Right cardiac atrium (tissue), 5 donors: ENCODE measurements around the gene ACER3. TPM values are rescaled to one million over a fixed set of nuclear protein-coding genes. Genes with fewer than 3 reads are reported as not detected.
A peak's percentile ranks its signal among the peaks of the same experiment; 100 is the strongest.

Experiments
- ATAC-seq, 2 donors: fragments of 200-7000 bp; cut with Tn5 transposase; one replicate each; pipeline versions ENCODE4 v1.8.0 to v1.9.1; 2020; ENCODE audit warnings: moderate library complexity in 2 of 2, mild to moderate bottlenecking in 1 of 2
- DNase-seq, 3 donors: peaks; one replicate each; pipeline ENCODE4 v3.0.0-alpha.2; 2020
- H3K27ac ChIP-seq: one replicate; pipeline ENCODE4 v1.5.1; 2013; ENCODE audit warnings: mild to moderate bottlenecking, low read length, control low read depth, moderate library complexity
- H3K27me3 ChIP-seq: one replicate; pipeline ENCODE4 v1.6.1; 2013; ENCODE audit not compliant: control insufficient read depth, insufficient read depth
- H3K4me1 ChIP-seq: one replicate; pipeline ENCODE4 v1.6.1; 2013; ENCODE audit warnings: low read length; ENCODE audit not compliant: control insufficient read depth, insufficient read depth
- H3K4me3 ChIP-seq: one replicate; pipeline ENCODE4 v1.5.1; 2013; ENCODE audit warnings: low read length, control low read depth
- H3K9me3 ChIP-seq: one replicate; pipeline ENCODE4 v1.6.1; 2013; ENCODE audit warnings: low read length; ENCODE audit not compliant: control insufficient read depth
- WGBS: extraction: QIAGEN DNeasy Blood & Tissue Kit; methylation state at CpG from one replicate; pipeline ENCODE4 v1.1.7; 2013; 5-methylcytosine and 5-hydroxymethylcytosine counted together
- intact Hi-C, 4 donors: fragments of 100-400 bp; cut with DNase I; formaldehyde crosslinking; loops; one replicate each; pipeline versions ENCODE4 v1.11.0 to v1.14.0; 2022 to 2023
- polyA plus RNA-seq: library from polyadenylated mRNA; stranded (reverse); fragments of 200-250 nt; gene quantifications from one replicate; pipeline ENCODE4 v1.2.3, GENCODE V29; 2013
- total RNA-seq, 4 donors: library from RNA; stranded (reverse); fragmentation: NEBNext Ultra II Directional; extraction: Animal tissue kit (Norgen Biotek cat#: 25700); gene quantifications; one replicate each; pipeline ENCODE4 v1.2.1, GENCODE V29; 2021
- donor health status: healthy with polysubstance abuse.
- donor health status: DM: no; HTN: yes; CAD: no.
- donor health status: DM: no; HTN: no; CAD: no.
- donor health status: DM: no; HTN: yes; CAD: no; lungs with severe emphysema.
- donor health status: DM: yes; HTN: yes; CAD: no.

The ACER3 gene
- total and polyA plus RNA-seq, 5 donors, result 4.1 to 16.1 (median 12.1) TPM

DNA sequence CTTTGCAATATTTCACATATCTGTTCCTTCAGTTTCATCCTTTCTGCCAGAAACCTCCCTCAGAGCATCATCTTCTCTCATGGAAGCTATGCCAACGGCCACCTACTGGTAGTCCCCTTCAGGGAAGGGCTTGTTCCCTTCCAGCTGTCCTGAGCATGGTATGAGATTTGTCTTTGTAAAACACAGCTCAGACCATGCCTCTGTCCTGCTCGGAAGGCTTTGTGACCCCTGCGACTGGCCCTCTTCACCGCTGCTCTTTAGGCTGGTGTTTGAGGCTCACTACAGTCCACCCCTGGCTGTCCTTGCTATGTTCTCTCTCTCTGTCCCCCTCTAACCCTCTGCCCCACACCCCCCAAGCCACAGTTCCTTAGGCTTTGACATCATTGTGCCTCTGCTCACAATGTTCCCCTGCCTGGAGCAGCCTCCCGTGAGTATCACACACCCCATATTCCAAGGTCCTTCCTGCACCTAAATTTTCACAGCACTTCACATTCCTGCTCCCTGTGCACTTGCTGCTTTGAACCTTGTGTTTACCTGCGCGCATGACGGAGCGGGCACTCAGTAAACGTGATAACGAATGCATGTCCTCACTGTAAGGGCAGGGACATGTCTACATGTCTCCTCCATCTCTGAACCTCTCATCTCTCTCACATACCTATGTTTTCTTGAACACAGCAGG lies 24.0 kb upstream of the ACER3 start:
- WGBS, result 68% methylated on average over 11 of the region's 11 CpGs
- Histone ChIP-seq H3K4me1 (peaks cover 6% of the 10 kb centered on the region), H3K9me3 (no peaks in the 10 kb centered on the region), H3K27ac (peak overlapping the region; percentile 68), H3K27me3 (no peaks in the 10 kb centered on the region), H3K4me3 (no peak overlapping the region)
- ATAC-seq (peak; percentile 33 to 39), DNase-seq (no peak)
- intact Hi-C loops, result no loop called here

DNA sequence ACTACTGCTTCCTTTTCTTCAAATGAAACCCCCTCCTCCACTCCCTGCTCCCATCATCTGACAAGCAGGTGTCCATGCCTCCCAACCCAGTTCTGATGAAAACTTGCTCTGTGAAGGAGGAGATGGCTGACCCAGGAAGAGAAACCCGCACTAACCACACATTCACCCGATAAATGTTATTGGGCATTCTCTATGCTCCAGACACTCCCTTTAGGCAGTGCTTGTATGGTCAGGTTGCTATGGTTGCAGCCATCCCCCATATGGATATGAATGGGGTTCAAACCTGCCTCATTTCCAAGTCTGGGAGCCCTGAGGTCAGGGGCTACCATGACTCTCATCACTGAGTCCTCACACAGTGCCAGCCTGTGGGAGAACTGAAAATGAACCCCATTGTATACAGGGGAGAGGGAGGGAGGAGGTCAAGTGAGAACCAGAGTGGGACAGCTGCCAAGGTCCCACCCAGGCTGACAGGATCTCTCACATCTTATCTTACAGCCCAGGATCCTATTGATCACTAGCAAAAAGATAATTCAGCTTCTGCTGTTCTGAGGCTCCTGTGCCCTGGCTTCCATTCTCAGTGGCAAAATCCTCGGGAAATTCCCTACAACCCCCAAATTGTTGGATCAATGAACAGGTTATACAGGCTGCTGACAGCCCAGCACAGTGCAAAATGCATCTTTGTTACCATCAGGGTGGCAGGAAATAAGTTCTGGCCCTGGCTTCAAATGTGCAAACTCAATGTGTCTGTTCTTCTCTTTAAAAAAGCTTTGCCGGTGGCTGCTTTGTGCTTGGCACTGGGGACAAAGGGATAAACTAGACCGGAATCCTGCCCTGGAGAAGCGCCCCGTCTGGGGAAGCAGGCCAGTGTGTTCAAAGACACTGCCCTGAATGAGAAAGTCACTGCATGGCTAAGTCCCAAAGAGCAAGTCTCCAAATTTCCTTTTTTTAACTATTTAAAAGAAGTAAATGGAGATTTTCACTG lies 22.7 kb upstream of the ACER3 start:
- Histone ChIP-seq H3K4me1 (peaks cover 6% of the 10 kb centered on the region), H3K4me3 (no peak overlapping the region), H3K27ac (peak overlapping the region; percentile 6), H3K27me3 (no peaks in the 10 kb centered on the region), H3K9me3 (no peaks in the 10 kb centered on the region)
- ATAC-seq, result peak; percentile 20 to 49
- DNase-seq, result peak in 1 of 3 donors; percentile 59
- intact Hi-C loops, result no loop called here
- WGBS, result 51% methylated on average over 7 of the region's 7 CpGs

GRCh38 chr11:76838678-76839068 lies 22.0 kb upstream of the ACER3 start:
- Histone ChIP-seq H3K27ac (no peak overlapping the region), H3K9me3 (no peaks in the 10 kb centered on the region), H3K27me3 (no peaks in the 10 kb centered on the region), H3K4me1 (peaks cover 6% of the 10 kb centered on the region), H3K4me3 (no peak overlapping the region)
- 54% methylated on average over 3 of the region's 3 CpGs for WGBS
- peak; percentile 53 to 73 for ATAC-seq
- intact Hi-C loops, result no loop called here
- DNase-seq, result peak; percentile 48 to 69 (median 65)

- intact Hi-C loops, result no loop called here
These were observed 21.4 kb upstream of the ACER3 start for GRCh38 chr11:76839311-76839710.

GRCh38 chr11:76841923-76842452 lies 18.7 kb upstream of the ACER3 start:
- 87% methylated on average over 4 of the region's 4 CpGs for WGBS
- no peak for ATAC-seq

More at GRCh38 chr11:76839311-76839710, 21.4 kb upstream of the ACER3 start:
- DNase-seq (no peak), ATAC-seq (peak in 1 of 2 donors; percentile 30)
- H3K4me3 ChIP-seq, result no peak overlapping the region
- H3K4me1 ChIP-seq, result peaks cover 6% of the 10 kb centered on the region
- H3K27ac ChIP-seq, result no peak overlapping the region
- H3K9me3 ChIP-seq, result no peaks in the 10 kb centered on the region
- WGBS, result 38% methylated on average over 1 of the region's 1 CpG
- H3K27me3 ChIP-seq, result no peaks in the 10 kb centered on the region

GRCh38 chr11:76843907-76844306 lies 16.8 kb upstream of the ACER3 start:
- Histone ChIP-seq H3K4me3 (no peak overlapping the region), H3K27ac (no peak overlapping the region), H3K9me3 (no peaks in the 10 kb centered on the region), H3K4me1 (peaks cover 2% of the 10 kb centered on the region), H3K27me3 (no peaks in the 10 kb centered on the region)
- intact Hi-C loops, result no loop called here
- DNase-seq (no peak), ATAC-seq (no peak)
- WGBS, result 97% methylated on average over 3 of the region's 3 CpGs

More at GRCh38 chr11:76841923-76842452, 18.7 kb upstream of the ACER3 start:
- H3K27ac ChIP-seq, result no peak overlapping the region
- intact Hi-C loops, result no loop called here
- no peaks in the 10 kb centered on the region for H3K27me3 ChIP-seq
- peaks cover under 1% of the 10 kb centered on the region for H3K4me1 ChIP-seq
- no peaks in the 10 kb centered on the region for H3K9me3 ChIP-seq
- H3K4me3 ChIP-seq, result no peak overlapping the region
- DNase-seq, result no peak

DNA sequence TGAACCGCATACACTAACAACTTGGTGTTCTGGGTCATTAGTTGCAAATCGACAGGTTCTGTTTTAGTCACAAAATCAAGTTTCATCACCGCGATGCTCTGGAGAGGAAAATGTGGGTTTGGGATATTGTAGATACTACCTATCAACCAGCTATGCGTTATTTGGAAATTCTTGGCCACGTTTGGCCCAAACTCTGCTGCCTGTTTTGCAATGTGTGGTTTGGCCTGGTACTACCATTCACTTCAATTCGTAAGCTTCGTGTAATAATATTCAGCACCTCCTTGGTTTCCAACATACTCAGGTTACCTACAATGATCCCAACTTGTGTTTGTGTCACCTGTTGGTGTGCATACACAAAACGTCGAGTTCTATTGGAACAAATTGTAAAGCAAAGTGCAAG lies 16.2 kb upstream of the ACER3 start:
- Histone ChIP-seq H3K4me1 (peaks cover 2% of the 10 kb centered on the region), H3K27me3 (no peaks in the 10 kb centered on the region), H3K4me3 (no peak overlapping the region), H3K9me3 (no peaks in the 10 kb centered on the region), H3K27ac (no peak overlapping the region)
- 89% methylated on average over 10 of the region's 10 CpGs for WGBS
- DNase-seq, result no peak
- intact Hi-C loops, result no loop called here
- no peak for ATAC-seq

- no peak for DNase-seq
- intact Hi-C loops, result no loop called here
These were observed 15.6 kb upstream of the ACER3 start for GRCh38 chr11:76845069-76845468.

GRCh38 chr11:76846441-76846840 lies 14.3 kb upstream of the ACER3 start:
- no peak for DNase-seq
- 84% methylated on average over 3 of the region's 3 CpGs for WGBS
- peaks cover 7% of the 10 kb centered on the region for H3K4me1 ChIP-seq
- no peaks in the 10 kb centered on the region for H3K27me3 ChIP-seq
- H3K27ac ChIP-seq, result no peak overlapping the region
- H3K4me3 ChIP-seq, result no peak overlapping the region
- ATAC-seq, result no peak
- H3K9me3 ChIP-seq, result no peaks in the 10 kb centered on the region
- intact Hi-C loops, result no loop called here

More at GRCh38 chr11:76845069-76845468, 15.6 kb upstream of the ACER3 start:
- no peak overlapping the region for H3K27ac ChIP-seq
- no peaks in the 10 kb centered on the region for H3K9me3 ChIP-seq
- 90% methylated on average over 3 of the region's 3 CpGs for WGBS
- no peak for ATAC-seq
- no peaks in the 10 kb centered on the region for H3K27me3 ChIP-seq
- H3K4me1 ChIP-seq, result peaks cover 5% of the 10 kb centered on the region
- H3K4me3 ChIP-seq, result no peak overlapping the region

DNA sequence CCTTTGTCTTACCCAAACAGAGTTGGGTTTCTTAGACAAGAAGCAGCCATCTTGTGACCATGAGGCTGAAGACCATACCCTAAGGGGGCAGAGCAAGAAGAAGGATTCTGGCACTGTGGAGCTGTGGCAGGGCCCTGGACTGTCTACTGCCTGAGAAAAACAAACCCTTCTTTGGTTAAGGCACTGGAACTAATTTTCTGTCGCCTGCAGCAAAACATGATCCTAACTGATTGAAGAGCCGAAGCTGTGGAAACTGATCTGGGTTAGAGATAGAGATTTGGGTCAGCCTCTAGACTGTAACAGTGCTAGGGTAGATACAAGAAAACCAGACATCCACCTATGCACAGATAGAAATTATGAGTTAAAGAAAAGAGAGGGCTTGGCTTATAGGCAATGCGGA lies 11.3 kb upstream of the ACER3 start:
- no peak overlapping the region for H3K27ac ChIP-seq
- peaks cover 7% of the 10 kb centered on the region for H3K4me1 ChIP-seq
- ATAC-seq (no peak), DNase-seq (no peak)
- H3K9me3 ChIP-seq, result no peaks in the 10 kb centered on the region
- 96% methylated on average over 3 of the region's 3 CpGs for WGBS
- intact Hi-C loops, result no loop called here
- no peaks in the 10 kb centered on the region for H3K27me3 ChIP-seq
- no peak overlapping the region for H3K4me3 ChIP-seq

- 65% methylated on average over 4 of the region's 4 CpGs for WGBS
- intact Hi-C loops, result no loop called here
- ATAC-seq, result peak in 1 of 2 donors; percentile 16
- Histone ChIP-seq H3K4me3 (no peak overlapping the region), H3K27me3 (no peaks in the 10 kb centered on the region), H3K9me3 (no peaks in the 10 kb centered on the region), H3K27ac (peak overlapping the region; percentile 24), H3K4me1 (peaks cover 7% of the 10 kb centered on the region)
- no peak for DNase-seq
These were observed 10.6 kb upstream of the ACER3 start for GRCh38 chr11:76850130-76850529.
